ENCODE measurements around the gene ENOX1. TPM values are rescaled to one million over a fixed set of nuclear protein-coding genes. Genes with fewer than 3 reads are reported as not detected.

ENOX1 gene
- total and polyA plus RNA-seq, 2 of the 8 experiments (the other 6 are each of a cell fraction or from before 2014, with no cell fraction given) = 0.23 to 0.37 TPM

GRCh38 chr13:43792076-43792881, 5.5 kb upstream of the ENOX1 start:
- Histone ChIP-seq H4K91ac (replicated peaks; ENCODE audit: insufficient read length, low read length) (no peak overlapping the region), H3K79me2 (ENCODE audit: control insufficient read depth in 1 of 2, insufficient read depth in 2 of 2, low read length in 2 of 2) (no peaks in the 10 kb centered on the region), H3K14ac (ENCODE audit: insufficient read length) (no peak overlapping the region), H4K5ac (ENCODE audit: insufficient read length, low read depth, low read length) (no peak overlapping the region), H3K27ac (ENCODE audit: low read depth, low read length) (no peak overlapping the region), H3K18ac (ENCODE audit: extremely low read depth, low read length) (no peak overlapping the region), H3K36me3 (ENCODE audit: control insufficient read depth in 2 of 4, insufficient read depth in 4 of 4, low read length in 3 of 4) (no peaks in the 10 kb centered on the region), H2AK5ac (ENCODE audit: low read depth, low read length) (no peak overlapping the region), H3K23ac (ENCODE audit: insufficient read length) (no peak overlapping the region), H3K9ac (replicated peaks in 1 of 4; ENCODE audit: extremely low read depth in 1 of 4, low read depth in 3 of 4, low read length in 3 of 4) (no peak overlapping the region), H4K20me1 (replicated peaks in 1 of 2; ENCODE audit: control insufficient read depth in 1 of 2, insufficient read depth in 2 of 2, low read length in 2 of 2) (no peaks in the 10 kb centered on the region), H2BK5ac (ENCODE audit: low read depth, low read length) (no peak overlapping the region), H2BK12ac (ENCODE audit: low read depth, low read length) (no peak overlapping the region), H3K4me1 (replicated peaks in 1 of 4; ENCODE audit: control insufficient read depth in 3 of 4, insufficient read depth in 4 of 4, low read length in 3 of 4) (peaks cover 2 to 6% (median 4%) of the 10 kb centered on the region in 4 experiments; a peak in 3 of 7 replicates), H2BK120ac (replicated peaks; ENCODE audit: low read depth, low read length) (no peak overlapping the region), H3K27me3 (replicated peaks in 1 of 4; ENCODE audit: control insufficient read depth in 3 of 4, extremely low read depth in 1 of 4, insufficient read depth in 3 of 4, low read length in 3 of 4) (peaks cover 3 to 10% (median 9%) of the 10 kb centered on the region in 4 experiments), H3K4ac (replicated peaks; ENCODE audit: insufficient read length, low read depth, low read length) (no peak overlapping the region), H3K4me3 (ENCODE audit: extremely low read depth in 1 of 4, insufficient read depth in 2 of 4, low read depth in 3 of 4, low read length in 4 of 4) (no peak overlapping the region), H2AFZ (ENCODE audit: low read length) (no peak overlapping the region), H3K79me1 (ENCODE audit: low read depth, low read length) (no peaks in the 10 kb centered on the region), H3K56ac (replicated peaks; ENCODE audit: insufficient read length, low read depth, low read length) (no peak overlapping the region), H3K9me3 (ENCODE audit: insufficient read depth in 2 of 2, low read depth in 1 of 2, low read length in 1 of 2) (no peaks in the 10 kb centered on the region), H2BK20ac (ENCODE audit: low read length) (no peak overlapping the region), H3K4me2 (ENCODE audit: insufficient read depth in 1 of 2, low read depth in 2 of 2, low read length in 2 of 2) (no peak overlapping the region), H3K23me2 (ENCODE audit: low read depth, low read length) (peaks cover 4% of the 10 kb centered on the region; the same call in 1 of the 2 replicates), H4K8ac (ENCODE audit: extremely low read depth, insufficient read depth, low read length) (no peak overlapping the region), H2BK15ac (ENCODE audit: low read length) (no peak overlapping the region)
- CTCF ChIA-PET (ENCODE audit: partially characterized antibody) = interaction anchor here (1.1 to 5.6 kb wide), 5 partner anchors 12 to 820 kb away, joined by 3 to 28 read pairs (median 3); no protein-coding TSS in a partner anchor
- FAIRE-seq (no peak), DNase-seq (ENCODE audit: low read depth in 1 of 2, low spot score in 2 of 2) (no peak)
- 86% methylated on average over 3 of the region's 3 CpGs; no CpG with 5 or more reads in 1 of the 2 experiments for WGBS, 2 experiments (ENCODE audit: extremely low coverage in 1 of 2, insufficient coverage in 1 of 2, insufficient read length in 1 of 2, insufficient replicate concordance in 2 of 2, low coverage in 1 of 2, low lambda C conversion rate in 2 of 2, missing lambda C conversion rate in 1 of 2)
- no peak for TF ChIP-seq FOSL1 (IDR thresholded peaks at IDR 0.05; ENCODE audit: insufficient read depth, low read depth, low read length)
- TF ChIP-seq PHF8 (conservative IDR thresholded peaks at IDR 0.05; ENCODE audit: low read depth, low read length) = no peak
- TF ChIP-seq TAF7 (optimal IDR thresholded peaks at IDR 0.05; ENCODE audit: borderline replicate concordance, low read depth, low read length) = no peak
- TF ChIP-seq KDM4A (IDR thresholded peaks at IDR 0.05; ENCODE audit: low read depth, low read length, severe bottlenecking) = no peak
- TF ChIP-seq EGR1 (IDR thresholded peaks at IDR 0.05; ENCODE audit: borderline replicate concordance, low read depth, low read length) = no peak
- no peak for TF ChIP-seq SAP30 (IDR thresholded peaks at IDR 0.05; ENCODE audit: insufficient read depth, insufficient replicate concordance, low read length)
- POLR2A ChIA-PET (ENCODE audit: partially characterized antibody) = no interaction called here

Measured in H1 (cell line).